SK-N-SH (cell line): ENCODE data around the gene ZFYVE21. TPM values are rescaled to one million over a fixed set of nuclear protein-coding genes. Genes with fewer than 3 reads are reported as not detected.

Experiments
- CTCF ChIA-PET: fragments of 300-600, 350-600 bp; formaldehyde crosslinking; extraction: SDS; loops from one replicate; lab custom pipeline; 2021; lab: Yijun Ruan, JAX
- POLR2A ChIA-PET: fragments of 350-600 bp; sonication (Branson Sonifier 250); formaldehyde crosslinking; extraction: SDS; loops from one replicate; lab custom pipeline; 2020; ENCODE audit warnings: antibody characterized with exemption, inconsistent platforms; lab: Yijun Ruan, JAX
- DNase-seq: peaks from one replicate; pipeline ENCODE4 v3.0.0; 2012
- H2AFZ ChIP-seq: fragments of 200-600 bp; sonication (generic); 2 replicates; pipeline ENCODE4 v1.8.1; 2016; ENCODE audit warnings: antibody characterized with exemption, mild to moderate bottlenecking, low read depth
- H3F3A ChIP-seq: fragments of 200-600 bp; sonication (generic); replicated peaks from 2 replicates; pipeline ENCODE3; 2016; ENCODE audit warnings: antibody characterized with exemption, mild to moderate bottlenecking; ENCODE audit not compliant: insufficient read depth
- H3K27ac ChIP-seq, 2 experiments: fragments of 200-500 bp in 1 of 2; fragments of 200-600 bp in 1 of 2; sonication (Bioruptor generic) in 1 of 2; sonication (generic), shearing (Covaris generic) in 1 of 2; 2 replicates each; pipeline versions ENCODE4 v1.5.1 to v1.6.1; 2014 to 2016; ENCODE audit warnings: low read depth in 2 of 2, inconsistent platforms in 1 of 2, low read length in 1 of 2, mild to moderate bottlenecking in 1 of 2, mixed read lengths in 1 of 2
- H3K27me3 ChIP-seq: fragments of 200-600 bp; sonication (generic), shearing (Covaris generic); 2 replicates; pipeline ENCODE4 v1.6.1; 2016; ENCODE audit warnings: mixed run types; ENCODE audit not compliant: insufficient read depth
- H3K36me3 ChIP-seq, 2 experiments: fragments of 200-500 bp in 1 of 2; fragments of 200-600 bp in 1 of 2; sonication (Bioruptor generic) in 1 of 2; sonication (generic) in 1 of 2; replicated peaks in 1 of 2; 2 replicates each; pipeline versions ENCODE3 to v1.5.1; 2014 to 2016; ENCODE audit warnings: low read length in 1 of 2, mild to moderate bottlenecking in 1 of 2; ENCODE audit not compliant: insufficient read depth in 2 of 2, control insufficient read depth in 1 of 2
- H3K4me1 ChIP-seq, 2 experiments: fragments of 200-500 bp in 1 of 2; fragments of 200-600 bp in 1 of 2; sonication (Bioruptor generic) in 1 of 2; sonication (generic), shearing (Covaris generic) in 1 of 2; 2 replicates each; pipeline versions ENCODE4 v1.5.1 to v1.6.1; 2014 to 2016; ENCODE audit warnings: low read depth in 1 of 2, low read length in 1 of 2, mixed run types in 1 of 2; ENCODE audit not compliant: insufficient read depth in 2 of 2, control insufficient read depth in 1 of 2
- H3K4me2 ChIP-seq: fragments of 200-600 bp; sonication (generic), shearing (Covaris generic); 2 replicates; pipeline ENCODE4 v1.6.1; 2017; ENCODE audit warnings: mixed run types
- H3K4me3 ChIP-seq, 2 experiments: fragments of 200-500 bp in 1 of 2; fragments of 200-600 bp in 1 of 2; sonication (Bioruptor generic) in 1 of 2; sonication (generic), shearing (Covaris generic) in 1 of 2; 2 replicates each; pipeline versions ENCODE4 v1.5.1 to v1.8.1; 2014 to 2016; ENCODE audit warnings: low read depth in 2 of 2, inconsistent platforms in 1 of 2, low read length in 1 of 2, mild to moderate bottlenecking in 1 of 2, mixed read lengths in 1 of 2, moderate library complexity in 1 of 2
- H3K79me2 ChIP-seq: fragments of 200-600 bp; sonication (generic); 2 replicates; pipeline ENCODE4 v1.8.1; 2017; ENCODE audit warnings: mild to moderate bottlenecking; ENCODE audit not compliant: insufficient read depth
- H3K9ac ChIP-seq: fragments of 200-600 bp; sonication (generic); 2 replicates; pipeline ENCODE4 v1.6.1; 2017; ENCODE audit warnings: mixed run types
- H3K9me2 ChIP-seq: fragments of 200-600 bp; sonication (generic); 2 replicates; pipeline ENCODE4 v1.6.1; 2017; ENCODE audit warnings: mixed run types
- H3K9me3 ChIP-seq: fragments of 200-600 bp; sonication (generic); 2 replicates; pipeline ENCODE4 v1.6.1; 2017; ENCODE audit warnings: mixed run types, mild to moderate bottlenecking, moderate library complexity
- H4K20me1 ChIP-seq: fragments of 200-600 bp; sonication (generic); 2 replicates; pipeline ENCODE4 v1.6.1; 2017; ENCODE audit warnings: mild to moderate bottlenecking, mixed run types; ENCODE audit not compliant: insufficient read depth
- EP300 ChIP-seq, 2 experiments: IDR thresholded peaks; 2 replicates each; pipeline versions ENCODE4 v1.4.0 to v1.6.1; 2012; ENCODE audit warnings: borderline replicate concordance in 1 of 2, low read depth in 1 of 2, low read length in 1 of 2
- FOSL2 ChIP-seq: IDR thresholded peaks from 2 replicates; pipeline ENCODE4 v1.4.0; 2012; ENCODE audit warnings: low read depth, mild to moderate bottlenecking, moderate library complexity, borderline replicate concordance
- FOXM1 ChIP-seq: IDR thresholded peaks from 2 replicates; pipeline ENCODE4 v1.4.0; 2012; ENCODE audit warnings: low read depth, mild to moderate bottlenecking
- GABPA ChIP-seq: IDR thresholded peaks from 2 replicates; pipeline ENCODE4 v1.4.0; 2012; ENCODE audit warnings: low read depth, mild to moderate bottlenecking
- JUND ChIP-seq: IDR thresholded peaks from 2 replicates; pipeline ENCODE4 v1.4.0; 2012
- MEF2A ChIP-seq: IDR thresholded peaks from 2 replicates; pipeline ENCODE4 v1.4.0; 2012; ENCODE audit warnings: low read depth, borderline replicate concordance
- MXI1 ChIP-seq: IDR thresholded peaks from 2 replicates; pipeline ENCODE4 v1.6.1; 2012; ENCODE audit warnings: mild to moderate bottlenecking, low read depth, low read length, improper control_type of control experiment
- NFIC ChIP-seq: IDR thresholded peaks from 2 replicates; pipeline ENCODE4 v1.4.0; 2012; ENCODE audit warnings: borderline replicate concordance
- NRF1 ChIP-seq: IDR thresholded peaks from 2 replicates; pipeline ENCODE4 v1.6.1; 2012; ENCODE audit warnings: low read depth, mild to moderate bottlenecking, low read length
- POLR2AphosphoS5 ChIP-seq: IDR thresholded peaks from 2 replicates; pipeline ENCODE4 v1.6.1; 2012; ENCODE audit warnings: low read depth, low read length
- RAD21 ChIP-seq: IDR thresholded peaks from 2 replicates; pipeline ENCODE4 v1.6.1; 2012; ENCODE audit warnings: mild to moderate bottlenecking, low read length
- RCOR1 ChIP-seq: fragments of 150-350 bp; IDR thresholded peaks from 2 replicates; pipeline ENCODE4 v1.6.1; 2017; ENCODE audit warnings: antibody characterized with exemption, low read length
- RFX5 ChIP-seq: IDR thresholded peaks from 2 replicates; pipeline ENCODE4 v1.6.1; 2012; ENCODE audit warnings: mild to moderate bottlenecking, improper control_type of control experiment, low read length
- SIN3A ChIP-seq: IDR thresholded peaks from 2 replicates; pipeline ENCODE4 v1.6.1; 2012; ENCODE audit warnings: low read depth, mild to moderate bottlenecking, low read length, moderate library complexity, borderline replicate concordance
- TAF1 ChIP-seq: IDR thresholded peaks from 2 replicates; pipeline ENCODE4 v1.6.1; 2012; ENCODE audit warnings: low read depth, mild to moderate bottlenecking, low read length, moderate library complexity, borderline replicate concordance
- TCF12 ChIP-seq: IDR thresholded peaks from 2 replicates; pipeline ENCODE4 v1.4.0; 2012
- WGBS: methylation state at CpG from one replicate; pipeline ENCODE4 v1.1.6; 2017; ENCODE audit warnings: low lambda C conversion rate; 5-methylcytosine and 5-hydroxymethylcytosine counted together
- polyA plus RNA-seq, 3 experiments: library from polyadenylated mRNA; depleted of rRNA; stranded (reverse); fragments of >200 nt; gene quantifications; 2 replicates each; pipeline ENCODE4 v1.2.3, GENCODE V29; 2012
- TF ChIP-seq, protein P1 (sequence below): fragments of 150-350 bp; IDR thresholded peaks from 2 replicates; pipeline ENCODE4 v1.6.1; 2016; ENCODE audit warnings: mild to moderate bottlenecking, low read depth, low read length
- TF ChIP-seq, protein P2 (sequence below): IDR thresholded peaks from 2 replicates; pipeline ENCODE4; 2012
- TF ChIP-seq, protein P3 (sequence below): IDR thresholded peaks from 2 replicates; pipeline ENCODE4 v1.4.0; 2012; ENCODE audit warnings: low read depth, borderline replicate concordance
- TF ChIP-seq, protein P4 (sequence below): IDR thresholded peaks from 2 replicates; pipeline ENCODE4 v1.4.0; 2012; ENCODE audit warnings: low read depth

The ZFYVE21 gene
- polyA plus RNA-seq, 1 of the 3 experiments (the other 2 are of a cell fraction): 82.1 TPM

DNA sequence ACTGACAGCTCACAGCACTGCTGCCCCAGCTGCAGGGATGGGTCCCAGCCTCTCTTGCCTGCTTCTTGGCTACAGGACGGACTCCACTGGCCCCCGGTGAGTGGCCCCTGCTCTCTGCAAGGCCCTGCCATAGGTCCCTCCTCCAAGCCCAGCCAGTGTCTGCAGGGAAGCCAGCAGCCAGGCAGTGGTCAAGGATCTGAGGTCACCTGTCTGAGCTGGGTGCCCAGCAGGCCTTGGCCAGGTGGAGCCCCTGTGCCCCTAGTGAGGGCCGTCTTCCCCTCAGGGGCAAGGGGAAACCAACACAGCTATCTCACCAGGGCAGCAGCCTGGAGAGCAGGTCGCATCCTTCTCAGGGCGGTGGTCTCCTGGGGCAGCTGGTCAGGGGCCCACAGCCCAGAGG is 13.5 kb upstream of the ZFYVE21 start:
- WGBS: 92% methylated on average over 2 of the region's 5 CpGs
- H3K36me3 ChIP-seq: peaks cover 7 to 80% of the 10 kb centered on the region in 2 experiments
- no peaks in the 10 kb centered on the region for H3K9me2 ChIP-seq
- no peak overlapping the region for H3K4me3 ChIP-seq
- POLR2A ChIA-PET: interaction anchor here (1.3 kb wide), 1 partner anchor 9 kb away, joined by 3 read pairs; no protein-coding TSS in a partner anchor
- H3K9ac ChIP-seq: no peak overlapping the region
- no peak for DNase-seq
- H4K20me1 ChIP-seq: no peaks in the 10 kb centered on the region
- H3K4me1 ChIP-seq: peaks cover 0 to 25% of the 10 kb centered on the region in 2 experiments; a peak in 1 of 4 replicates
- no peaks in the 10 kb centered on the region for H3K9me3 ChIP-seq
- CTCF ChIA-PET: no interaction called here
- H3K4me2 ChIP-seq: no peak overlapping the region
- H3K27me3 ChIP-seq: no peaks in the 10 kb centered on the region
- TF ChIP-seq NRF1 (no peak), TCF12 (no peak), SIN3A (no peak), RCOR1 (no peak), RFX5 (no peak), JUND (no peak), POLR2AphosphoS5 (no peak), TAF1 (no peak), MEF2A (no peak)
- TF ChIP-seq, protein P1, sequence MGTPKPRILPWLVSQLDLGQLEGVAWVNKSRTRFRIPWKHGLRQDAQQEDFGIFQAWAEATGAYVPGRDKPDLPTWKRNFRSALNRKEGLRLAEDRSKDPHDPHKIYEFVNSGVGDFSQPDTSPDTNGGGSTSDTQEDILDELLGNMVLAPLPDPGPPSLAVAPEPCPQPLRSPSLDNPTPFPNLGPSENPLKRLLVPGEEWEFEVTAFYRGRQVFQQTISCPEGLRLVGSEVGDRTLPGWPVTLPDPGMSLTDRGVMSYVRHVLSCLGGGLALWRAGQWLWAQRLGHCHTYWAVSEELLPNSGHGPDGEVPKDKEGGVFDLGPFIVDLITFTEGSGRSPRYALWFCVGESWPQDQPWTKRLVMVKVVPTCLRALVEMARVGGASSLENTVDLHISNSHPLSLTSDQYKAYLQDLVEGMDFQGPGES: no peak
- H3F3A ChIP-seq: peaks cover 2% of the 10 kb centered on the region
- no peak overlapping the region for H2AFZ ChIP-seq
- peaks cover 4% of the 10 kb centered on the region; the same call in 1 of the 2 replicates for H3K79me2 ChIP-seq
- H3K27ac ChIP-seq: no peak overlapping the region; a peak in 1 of 4 replicates

DNA sequence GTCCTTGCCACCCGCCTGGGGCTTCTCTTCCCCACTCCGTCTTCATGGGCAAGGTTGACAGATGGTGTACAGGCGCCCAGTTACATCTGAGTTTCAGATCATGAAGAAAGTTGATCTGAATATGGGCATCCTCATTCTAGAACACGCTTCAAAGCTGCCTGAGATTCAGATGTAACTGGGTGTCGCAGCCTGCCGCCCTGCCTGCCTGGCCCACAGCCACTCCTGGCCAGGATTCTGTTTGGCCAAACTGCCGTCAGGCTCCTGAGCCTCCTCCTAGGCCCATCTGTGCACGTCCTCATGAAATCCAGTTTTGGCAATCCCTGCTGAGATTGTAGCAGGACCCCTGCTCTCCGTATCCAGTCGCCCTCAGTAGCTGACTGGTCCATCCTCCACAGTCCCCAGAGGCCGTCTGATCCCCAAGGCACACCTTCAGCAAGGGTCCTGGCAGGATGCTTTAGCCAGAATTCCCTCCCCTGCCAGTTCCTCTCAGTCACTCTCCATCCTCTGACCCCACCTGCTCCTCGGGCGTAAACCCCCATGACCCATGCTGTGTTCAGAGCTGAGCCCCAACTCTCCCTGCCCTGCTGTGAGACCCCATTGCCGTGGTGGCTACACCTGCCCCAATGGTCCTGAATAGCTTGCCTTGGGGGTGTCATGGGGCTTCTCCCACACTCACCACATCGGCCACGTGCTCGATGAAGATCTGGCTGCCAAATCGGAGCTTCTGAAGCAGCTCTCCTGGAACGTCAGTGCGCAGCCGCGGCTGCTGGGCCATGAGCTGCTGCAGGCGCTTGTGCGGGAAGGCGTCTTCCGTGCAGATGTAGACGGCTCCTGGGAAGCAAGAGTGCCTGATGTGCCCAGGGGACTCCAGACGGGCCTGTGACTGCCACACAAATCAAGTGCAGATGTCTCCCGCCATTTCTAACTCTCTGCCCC is 12.8 kb upstream of the ZFYVE21 start:
- Histone ChIP-seq H3F3A (peaks cover 2% of the 10 kb centered on the region), H3K27me3 (no peaks in the 10 kb centered on the region), H3K36me3 (peaks cover 7 to 80% of the 10 kb centered on the region in 2 experiments), H3K4me3 (no peak overlapping the region), H2AFZ (no peak overlapping the region), H3K27ac (peak overlapping the region in 1 of 2 experiments; percentile 25; a peak in 2 of 4 replicates), H3K4me2 (no peak overlapping the region), H3K9ac (no peak overlapping the region), H3K4me1 (peaks cover 0 to 22% of the 10 kb centered on the region in 2 experiments; a peak in 1 of 4 replicates), H3K9me3 (no peaks in the 10 kb centered on the region), H3K79me2 (no peaks in the 10 kb centered on the region), H3K9me2 (no peaks in the 10 kb centered on the region), H4K20me1 (no peaks in the 10 kb centered on the region)
- no peak for TF ChIP-seq RCOR1
- TF ChIP-seq FOXM1: no peak
- TF ChIP-seq RFX5: no peak
- TF ChIP-seq RAD21: no peak
- TF ChIP-seq MEF2A: no peak
- TF ChIP-seq EP300 (IDR thresholded peaks at IDR 0.05; ENCODE audit: borderline replicate concordance in 1 of 2, low read depth in 1 of 2, low read length in 1 of 2): no peak
- TF ChIP-seq, protein P1: no peak
- no peak for TF ChIP-seq MXI1
- TF ChIP-seq FOSL2: no peak
- no peak for TF ChIP-seq GABPA
- no peak for TF ChIP-seq POLR2AphosphoS5
- TF ChIP-seq, protein P2, sequence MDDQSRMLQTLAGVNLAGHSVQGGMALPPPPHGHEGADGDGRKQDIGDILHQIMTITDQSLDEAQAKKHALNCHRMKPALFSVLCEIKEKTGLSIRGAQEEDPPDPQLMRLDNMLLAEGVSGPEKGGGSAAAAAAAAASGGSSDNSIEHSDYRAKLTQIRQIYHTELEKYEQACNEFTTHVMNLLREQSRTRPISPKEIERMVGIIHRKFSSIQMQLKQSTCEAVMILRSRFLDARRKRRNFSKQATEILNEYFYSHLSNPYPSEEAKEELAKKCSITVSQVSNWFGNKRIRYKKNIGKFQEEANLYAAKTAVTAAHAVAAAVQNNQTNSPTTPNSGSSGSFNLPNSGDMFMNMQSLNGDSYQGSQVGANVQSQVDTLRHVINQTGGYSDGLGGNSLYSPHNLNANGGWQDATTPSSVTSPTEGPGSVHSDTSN: no peak
- TF ChIP-seq NFIC: no peak
- TF ChIP-seq, protein P3, sequence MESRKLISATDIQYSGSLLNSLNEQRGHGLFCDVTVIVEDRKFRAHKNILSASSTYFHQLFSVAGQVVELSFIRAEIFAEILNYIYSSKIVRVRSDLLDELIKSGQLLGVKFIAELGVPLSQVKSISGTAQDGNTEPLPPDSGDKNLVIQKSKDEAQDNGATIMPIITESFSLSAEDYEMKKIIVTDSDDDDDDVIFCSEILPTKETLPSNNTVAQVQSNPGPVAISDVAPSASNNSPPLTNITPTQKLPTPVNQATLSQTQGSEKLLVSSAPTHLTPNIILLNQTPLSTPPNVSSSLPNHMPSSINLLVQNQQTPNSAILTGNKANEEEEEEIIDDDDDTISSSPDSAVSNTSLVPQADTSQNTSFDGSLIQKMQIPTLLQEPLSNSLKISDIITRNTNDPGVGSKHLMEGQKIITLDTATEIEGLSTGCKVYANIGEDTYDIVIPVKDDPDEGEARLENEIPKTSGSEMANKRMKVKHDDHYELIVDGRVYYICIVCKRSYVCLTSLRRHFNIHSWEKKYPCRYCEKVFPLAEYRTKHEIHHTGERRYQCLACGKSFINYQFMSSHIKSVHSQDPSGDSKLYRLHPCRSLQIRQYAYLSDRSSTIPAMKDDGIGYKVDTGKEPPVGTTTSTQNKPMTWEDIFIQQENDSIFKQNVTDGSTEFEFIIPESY: no peak
- no peak for TF ChIP-seq TAF1
- TF ChIP-seq, protein P4, sequence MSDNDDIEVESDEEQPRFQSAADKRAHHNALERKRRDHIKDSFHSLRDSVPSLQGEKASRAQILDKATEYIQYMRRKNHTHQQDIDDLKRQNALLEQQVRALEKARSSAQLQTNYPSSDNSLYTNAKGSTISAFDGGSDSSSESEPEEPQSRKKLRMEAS: no peak
- ChIA-PET CTCF (interaction anchor here (0.6 kb wide), 1 partner anchor 8 kb away, joined by 3 read pairs; no protein-coding TSS in a partner anchor), POLR2A (interaction anchor here (1.2 to 1.3 kb wide), 2 partner anchors 8 to 74 kb away, joined by 3 read pairs; partner anchors contain the start of gene KLC1)
- WGBS: 88% methylated on average over 26 of the region's 29 CpGs
- DNase-seq: peak; percentile 62
